GM10847 (cell line): ENCODE data around the gene RGS7.

Source experiments
- POLR2A ChIP-seq: IDR thresholded peaks from 2 replicates; pipeline ENCODE4 v1.6.1; 2011; ENCODE audit not compliant: insufficient read length; ENCODE audit errors: extremely low read depth

RGS7 gene

GRCh38 chr1:241355311-241356010 lies 1.5 kb downstream of the RGS7 start:
- TF ChIP-seq POLR2A: no peak

GRCh38 chr1:241352401-241352800 lies 4.6 kb downstream of the RGS7 start:
- no peak for TF ChIP-seq POLR2A

GRCh38 chr1:241351841-241352240 lies 5.2 kb downstream of the RGS7 start:
- TF ChIP-seq POLR2A: no peak

GRCh38 chr1:241343956-241344355 lies 13.0 kb downstream of the RGS7 start:
- no peak for TF ChIP-seq POLR2A

GRCh38 chr1:241336335-241336734 lies 20.7 kb downstream of the RGS7 start:
- no peak for TF ChIP-seq POLR2A

- no peak for TF ChIP-seq POLR2A
Measured at GRCh38 chr1:241332987-241333386, 24.0 kb downstream of the RGS7 start.

GRCh38 chr1:241332037-241332409 lies 25.0 kb downstream of the RGS7 start:
- no peak for TF ChIP-seq POLR2A

GRCh38 chr1:241331328-241332036 lies 25.5 kb downstream of the RGS7 start:
- TF ChIP-seq POLR2A: no peak

GRCh38 chr1:241330619-241331327 lies 26.2 kb downstream of the RGS7 start:
- no peak for TF ChIP-seq POLR2A

GRCh38 chr1:241325456-241325855 lies 31.5 kb downstream of the RGS7 start:
- no peak for TF ChIP-seq POLR2A

GRCh38 chr1:241323514-241324195 lies 33.4 kb downstream of the RGS7 start:
- no peak for TF ChIP-seq POLR2A

- TF ChIP-seq POLR2A: no peak
Measured at GRCh38 chr1:241317676-241318075, 39.3 kb downstream of the RGS7 start.

- no peak for TF ChIP-seq POLR2A
Measured at GRCh38 chr1:241316372-241316771, 40.6 kb downstream of the RGS7 start.

- no peak for TF ChIP-seq POLR2A
Measured at GRCh38 chr1:241311056-241311746, 45.8 kb downstream of the RGS7 start.

- no peak for TF ChIP-seq POLR2A
Measured at GRCh38 chr1:241310451-241310850, 46.6 kb downstream of the RGS7 start.
